ENCODE measurements around the gene CNGA2. TPM values are rescaled to one million over a fixed set of nuclear protein-coding genes. Genes with fewer than 3 reads are reported as not detected.

CNGA2 gene
- polyA plus RNA-seq, 1 donor from 2014 or later: not detected

DNA sequence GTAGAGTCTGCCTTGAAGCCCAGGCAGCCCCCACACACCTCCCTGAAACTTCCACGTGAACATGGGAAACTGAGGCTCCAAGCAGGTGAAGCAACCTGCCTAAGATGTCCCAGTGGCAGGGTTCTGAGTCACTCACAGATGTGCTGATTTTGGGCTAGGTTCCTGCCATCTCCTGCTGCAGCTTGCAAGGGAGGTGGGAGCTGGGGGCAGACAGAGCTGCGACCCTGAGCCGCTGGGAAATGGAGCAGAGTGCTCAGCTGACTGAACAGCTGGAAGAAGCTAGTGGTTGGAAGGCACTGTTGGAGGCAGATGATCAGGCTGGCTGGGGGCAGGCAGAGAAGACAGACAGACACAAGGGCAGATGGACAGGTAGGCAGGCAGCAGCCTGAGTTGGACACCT, 22.3 kb upstream of the CNGA2 start:
- Histone ChIP-seq H3K9ac (ENCODE audit: low read length) (no peak overlapping the region), H3K9me3 (ENCODE audit: low read length) (no peaks in the 10 kb centered on the region), H3K36me3 (ENCODE audit: insufficient read depth, low read length) (no peaks in the 10 kb centered on the region), H3K4me3 (ENCODE audit: low read length) (no peak overlapping the region), H2AFZ (ENCODE audit: low read depth, low read length) (no peak overlapping the region), H3K79me2 (replicated peaks; ENCODE audit: insufficient read depth, low read length) (no peaks in the 10 kb centered on the region), H4K20me1 (ENCODE audit: insufficient read depth) (no peaks in the 10 kb centered on the region), H3K9me2 (ENCODE audit: insufficient read depth, low read length) (no peaks in the 10 kb centered on the region), H3K4me2 (ENCODE audit: low read length) (no peak overlapping the region), H3K27ac (ENCODE audit: low read length) (no peak overlapping the region), H3K27me3 (ENCODE audit: insufficient read depth, low read depth, low read length) (no peaks in the 10 kb centered on the region), H3F3A (ENCODE audit: insufficient read depth, low read length, poor library complexity, severe bottlenecking) (no peaks in the 10 kb centered on the region)
- TF ChIP-seq TAF1 (IDR thresholded peaks at IDR 0.05; ENCODE audit: low read depth) (no peak), EZH2 (IDR thresholded peaks at IDR 0.05; ENCODE audit: borderline replicate concordance, insufficient read depth, low read length, poor library complexity, severe bottlenecking) (no peak), POLR2AphosphoS5 (IDR thresholded peaks at IDR 0.05) (no peak), EP300 (conservative IDR thresholded peaks at IDR 0.05; ENCODE audit: poor library complexity, severe bottlenecking) (no peak), MXI1 (conservative IDR thresholded peaks at IDR 0.05; ENCODE audit: poor library complexity, severe bottlenecking) (no peak), RAD21 (conservative IDR thresholded peaks at IDR 0.05) (no peak), SMC3 (conservative IDR thresholded peaks at IDR 0.05; ENCODE audit: poor library complexity) (no peak)
- TF ChIP-seq, protein P1, sequence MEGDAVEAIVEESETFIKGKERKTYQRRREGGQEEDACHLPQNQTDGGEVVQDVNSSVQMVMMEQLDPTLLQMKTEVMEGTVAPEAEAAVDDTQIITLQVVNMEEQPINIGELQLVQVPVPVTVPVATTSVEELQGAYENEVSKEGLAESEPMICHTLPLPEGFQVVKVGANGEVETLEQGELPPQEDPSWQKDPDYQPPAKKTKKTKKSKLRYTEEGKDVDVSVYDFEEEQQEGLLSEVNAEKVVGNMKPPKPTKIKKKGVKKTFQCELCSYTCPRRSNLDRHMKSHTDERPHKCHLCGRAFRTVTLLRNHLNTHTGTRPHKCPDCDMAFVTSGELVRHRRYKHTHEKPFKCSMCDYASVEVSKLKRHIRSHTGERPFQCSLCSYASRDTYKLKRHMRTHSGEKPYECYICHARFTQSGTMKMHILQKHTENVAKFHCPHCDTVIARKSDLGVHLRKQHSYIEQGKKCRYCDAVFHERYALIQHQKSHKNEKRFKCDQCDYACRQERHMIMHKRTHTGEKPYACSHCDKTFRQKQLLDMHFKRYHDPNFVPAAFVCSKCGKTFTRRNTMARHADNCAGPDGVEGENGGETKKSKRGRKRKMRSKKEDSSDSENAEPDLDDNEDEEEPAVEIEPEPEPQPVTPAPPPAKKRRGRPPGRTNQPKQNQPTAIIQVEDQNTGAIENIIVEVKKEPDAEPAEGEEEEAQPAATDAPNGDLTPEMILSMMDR (IDR thresholded peaks at IDR 0.05; ENCODE audit: poor library complexity, severe bottlenecking): no peak
- TF ChIP-seq, protein P2, sequence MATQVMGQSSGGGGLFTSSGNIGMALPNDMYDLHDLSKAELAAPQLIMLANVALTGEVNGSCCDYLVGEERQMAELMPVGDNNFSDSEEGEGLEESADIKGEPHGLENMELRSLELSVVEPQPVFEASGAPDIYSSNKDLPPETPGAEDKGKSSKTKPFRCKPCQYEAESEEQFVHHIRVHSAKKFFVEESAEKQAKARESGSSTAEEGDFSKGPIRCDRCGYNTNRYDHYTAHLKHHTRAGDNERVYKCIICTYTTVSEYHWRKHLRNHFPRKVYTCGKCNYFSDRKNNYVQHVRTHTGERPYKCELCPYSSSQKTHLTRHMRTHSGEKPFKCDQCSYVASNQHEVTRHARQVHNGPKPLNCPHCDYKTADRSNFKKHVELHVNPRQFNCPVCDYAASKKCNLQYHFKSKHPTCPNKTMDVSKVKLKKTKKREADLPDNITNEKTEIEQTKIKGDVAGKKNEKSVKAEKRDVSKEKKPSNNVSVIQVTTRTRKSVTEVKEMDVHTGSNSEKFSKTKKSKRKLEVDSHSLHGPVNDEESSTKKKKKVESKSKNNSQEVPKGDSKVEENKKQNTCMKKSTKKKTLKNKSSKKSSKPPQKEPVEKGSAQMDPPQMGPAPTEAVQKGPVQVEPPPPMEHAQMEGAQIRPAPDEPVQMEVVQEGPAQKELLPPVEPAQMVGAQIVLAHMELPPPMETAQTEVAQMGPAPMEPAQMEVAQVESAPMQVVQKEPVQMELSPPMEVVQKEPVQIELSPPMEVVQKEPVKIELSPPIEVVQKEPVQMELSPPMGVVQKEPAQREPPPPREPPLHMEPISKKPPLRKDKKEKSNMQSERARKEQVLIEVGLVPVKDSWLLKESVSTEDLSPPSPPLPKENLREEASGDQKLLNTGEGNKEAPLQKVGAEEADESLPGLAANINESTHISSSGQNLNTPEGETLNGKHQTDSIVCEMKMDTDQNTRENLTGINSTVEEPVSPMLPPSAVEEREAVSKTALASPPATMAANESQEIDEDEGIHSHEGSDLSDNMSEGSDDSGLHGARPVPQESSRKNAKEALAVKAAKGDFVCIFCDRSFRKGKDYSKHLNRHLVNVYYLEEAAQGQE (IDR thresholded peaks at IDR 0.05; ENCODE audit: borderline replicate concordance): no peak

GRCh38 chrX:151713849-151714248, 20.7 kb upstream of the CNGA2 start:
- no peak for TF ChIP-seq MXI1 (conservative IDR thresholded peaks at IDR 0.05; ENCODE audit: poor library complexity, severe bottlenecking)
- peak; percentile 12 for TF ChIP-seq SMC3 (conservative IDR thresholded peaks at IDR 0.05; ENCODE audit: poor library complexity)
- H3K9me2 ChIP-seq (ENCODE audit: insufficient read depth, low read length): no peaks in the 10 kb centered on the region
- H3K4me3 ChIP-seq (ENCODE audit: low read length): no peak overlapping the region
- no peak overlapping the region for H3K27ac ChIP-seq (ENCODE audit: low read length)
- H3K4me2 ChIP-seq (ENCODE audit: low read length): no peak overlapping the region
- no peaks in the 10 kb centered on the region for H3K79me2 ChIP-seq (replicated peaks; ENCODE audit: insufficient read depth, low read length)
- H3K27me3 ChIP-seq (ENCODE audit: insufficient read depth, low read depth, low read length): no peaks in the 10 kb centered on the region
- H3K9ac ChIP-seq (ENCODE audit: low read length): no peak overlapping the region
- H4K20me1 ChIP-seq (ENCODE audit: insufficient read depth): no peaks in the 10 kb centered on the region
- H2AFZ ChIP-seq (ENCODE audit: low read depth, low read length): no peak overlapping the region
- H3K36me3 ChIP-seq (ENCODE audit: insufficient read depth, low read length): no peaks in the 10 kb centered on the region
- no peaks in the 10 kb centered on the region for H3K9me3 ChIP-seq (ENCODE audit: low read length)
- no peaks in the 10 kb centered on the region for H3F3A ChIP-seq (ENCODE audit: insufficient read depth, low read length, poor library complexity, severe bottlenecking)

DNA sequence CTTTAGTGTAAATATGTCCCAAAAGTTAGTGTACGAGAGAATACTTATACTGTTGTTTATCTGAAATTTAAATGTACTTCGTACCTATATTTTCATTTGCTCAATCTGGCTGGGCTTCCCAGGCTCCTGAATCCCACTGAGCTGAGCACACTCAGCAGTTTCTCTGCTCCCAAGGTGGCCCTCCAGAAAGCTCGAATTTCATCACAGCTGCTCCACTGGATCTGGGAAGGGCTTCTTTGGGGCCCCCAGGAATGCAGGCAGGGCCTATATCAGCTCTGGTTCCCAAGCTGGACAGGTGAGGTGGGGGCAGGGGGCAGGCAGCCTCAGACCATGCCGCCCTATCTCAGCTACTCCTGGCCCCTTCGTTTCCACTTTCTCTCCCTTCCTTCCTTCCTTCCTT, 20.2 kb upstream of the CNGA2 start:
- Histone ChIP-seq H3K27me3 (ENCODE audit: insufficient read depth, low read depth, low read length) (no peaks in the 10 kb centered on the region), H4K20me1 (ENCODE audit: insufficient read depth) (no peaks in the 10 kb centered on the region), H3K9me3 (ENCODE audit: low read length) (no peaks in the 10 kb centered on the region), H3K27ac (ENCODE audit: low read length) (no peak overlapping the region), H2AFZ (ENCODE audit: low read depth, low read length) (no peak overlapping the region), H3K4me3 (ENCODE audit: low read length) (no peak overlapping the region), H3K36me3 (ENCODE audit: insufficient read depth, low read length) (no peaks in the 10 kb centered on the region), H3K9ac (ENCODE audit: low read length) (no peak overlapping the region), H3K9me2 (ENCODE audit: insufficient read depth, low read length) (no peaks in the 10 kb centered on the region), H3K4me2 (ENCODE audit: low read length) (no peak overlapping the region), H3F3A (ENCODE audit: insufficient read depth, low read length, poor library complexity, severe bottlenecking) (no peaks in the 10 kb centered on the region), H3K79me2 (replicated peaks; ENCODE audit: insufficient read depth, low read length) (no peaks in the 10 kb centered on the region)
- TF ChIP-seq EP300 (conservative IDR thresholded peaks at IDR 0.05; ENCODE audit: poor library complexity, severe bottlenecking) (no peak), EZH2 (IDR thresholded peaks at IDR 0.05; ENCODE audit: borderline replicate concordance, insufficient read depth, low read length, poor library complexity, severe bottlenecking) (no peak), TAF1 (IDR thresholded peaks at IDR 0.05; ENCODE audit: low read depth) (no peak), MXI1 (conservative IDR thresholded peaks at IDR 0.05; ENCODE audit: poor library complexity, severe bottlenecking) (no peak), RAD21 (conservative IDR thresholded peaks at IDR 0.05) (no peak)
- TF ChIP-seq, protein P1 (IDR thresholded peaks at IDR 0.05; ENCODE audit: poor library complexity, severe bottlenecking): no peak
